Esophagus (tissue), 2 donors: ENCODE measurements around the gene MT2A. TPM values are rescaled to one million over a fixed set of nuclear protein-coding genes. Genes with fewer than 3 reads are reported as not detected.

ENCODE experiments used
- H3K27ac ChIP-seq, 2 donors: one replicate each; pipeline ENCODE4 v1.5.1; 2013; ENCODE audit warnings: low read depth in 2 of 2, mild to moderate bottlenecking in 2 of 2, inconsistent platforms in 1 of 2, low read length in 1 of 2, moderate library complexity in 1 of 2
- H3K27me3 ChIP-seq, 2 donors: one replicate each; pipeline ENCODE4 v1.6.1; 2013; ENCODE audit warnings: low read length in 2 of 2, control low read depth in 1 of 2, mild to moderate bottlenecking in 1 of 2; ENCODE audit not compliant: insufficient read depth in 2 of 2, control insufficient read depth in 1 of 2
- H3K36me3 ChIP-seq, 2 donors: one replicate each; pipeline ENCODE4 v1.6.1; 2013; ENCODE audit warnings: low read length in 1 of 2; ENCODE audit not compliant: control insufficient read depth in 2 of 2, insufficient read depth in 2 of 2
- H3K4me1 ChIP-seq, 2 donors: one replicate each; pipeline ENCODE4 v1.6.1; 2013; ENCODE audit warnings: low read length in 1 of 2; ENCODE audit not compliant: control insufficient read depth in 2 of 2, insufficient read depth in 2 of 2
- H3K4me3 ChIP-seq, 2 donors: one replicate each; pipeline ENCODE4 v1.5.1; 2013; ENCODE audit warnings: low read length in 2 of 2, mild to moderate bottlenecking in 2 of 2, low read depth in 1 of 2, moderate library complexity in 1 of 2
- H3K9me3 ChIP-seq, 2 donors: one replicate each; pipeline ENCODE4 v1.6.1; 2013; ENCODE audit warnings: mild to moderate bottlenecking in 2 of 2, low read depth in 1 of 2, low read length in 1 of 2, moderate library complexity in 1 of 2; ENCODE audit not compliant: control insufficient read depth in 2 of 2, insufficient read depth in 1 of 2
- WGBS, 2 donors: extraction: QIAGEN DNeasy Blood & Tissue Kit; methylation state at CpG; one replicate each; pipeline ENCODE4 v1.1.7; 2013; 5-methylcytosine and 5-hydroxymethylcytosine counted together
- polyA plus RNA-seq, 2 donors: library from polyadenylated mRNA; stranded (reverse); fragments of 200-250 nt; gene quantifications; one replicate each; pipeline ENCODE4 v1.2.3, GENCODE V29; 2013
- donor health status: healthy with polysubstance abuse.
- donor health status: Bipolar disorder and iron deficiency.

MT2A gene
- polyA plus RNA-seq, 2 donors, result 264 to 473 TPM

- peaks cover 7 to 8% of the 10 kb centered on the region in 2 donors for H3K4me1 ChIP-seq
- no peaks in the 10 kb centered on the region for H3K36me3 ChIP-seq
- WGBS, 2 donors, result 90 to 94% methylated on average over 6 of the region's 6 CpGs
- H3K9me3 ChIP-seq, result peaks cover 0 to 2% of the 10 kb centered on the region in 2 donors
- H3K4me3 ChIP-seq, result no peak overlapping the region
- H3K27me3 ChIP-seq, result peaks cover 0 to 6% of the 10 kb centered on the region in 2 donors
- H3K27ac ChIP-seq, result no peak overlapping the region
These were observed 14.7 kb upstream of the MT2A start for GRCh38 chr16:56593573-56594291.

- no peak overlapping the region for H3K4me3 ChIP-seq
These were observed 14.1 kb upstream of the MT2A start for GRCh38 chr16:56594292-56594619.

GRCh38 chr16:56600398-56600999, 7.9 kb upstream of the MT2A start:
- H3K27ac ChIP-seq, result no peak overlapping the region
- no peaks in the 10 kb centered on the region for H3K36me3 ChIP-seq
- H3K4me3 ChIP-seq, result no peak overlapping the region
- H3K4me1 ChIP-seq, result no peaks in the 10 kb centered on the region
- H3K9me3 ChIP-seq, result no peaks in the 10 kb centered on the region
- WGBS, 2 donors, result 26 to 34% methylated on average over 8 of the region's 8 CpGs
- no peaks in the 10 kb centered on the region for H3K27me3 ChIP-seq

More at GRCh38 chr16:56594292-56594619, 14.1 kb upstream of the MT2A start:
- H3K27me3 ChIP-seq, result peaks cover 0 to 5% of the 10 kb centered on the region in 2 donors
- 90 to 91% methylated on average over 5 of the region's 5 CpGs for WGBS, 2 donors
- no peak overlapping the region for H3K27ac ChIP-seq
- peaks cover 0 to 2% of the 10 kb centered on the region in 2 donors for H3K9me3 ChIP-seq
- H3K36me3 ChIP-seq, result no peaks in the 10 kb centered on the region
- H3K4me1 ChIP-seq, result peaks cover 3 to 5% of the 10 kb centered on the region in 2 donors

GRCh38 chr16:56601325-56601724, 7.1 kb upstream of the MT2A start:
- no peaks in the 10 kb centered on the region for H3K9me3 ChIP-seq
- H3K4me3 ChIP-seq, result no peak overlapping the region
- H3K4me1 ChIP-seq, result peaks cover 0 to 2% of the 10 kb centered on the region in 2 donors
- 76% methylated on average over 9 of the region's 9 CpGs for WGBS, 2 donors
- H3K36me3 ChIP-seq, result no peaks in the 10 kb centered on the region
- no peaks in the 10 kb centered on the region for H3K27me3 ChIP-seq
- no peak overlapping the region for H3K27ac ChIP-seq

GRCh38 chr16:56603589-56603988, 4.8 kb upstream of the MT2A start:
- Histone ChIP-seq H3K36me3 (no peaks in the 10 kb centered on the region), H3K9me3 (no peaks in the 10 kb centered on the region), H3K4me1 (peaks cover 0 to 15% of the 10 kb centered on the region in 2 donors), H3K27ac (no peak overlapping the region), H3K27me3 (no peaks in the 10 kb centered on the region), H3K4me3 (no peak overlapping the region)
- 38 to 68% methylated on average over 4 of the region's 4 CpGs for WGBS, 2 donors

GRCh38 chr16:56604966-56605365, 3.4 kb upstream of the MT2A start:
- 91 to 93% methylated on average over 4 of the region's 4 CpGs for WGBS, 2 donors
- H3K27me3 ChIP-seq, result no peaks in the 10 kb centered on the region
- no peaks in the 10 kb centered on the region for H3K36me3 ChIP-seq
- no peaks in the 10 kb centered on the region for H3K9me3 ChIP-seq
- H3K27ac ChIP-seq, result no peak overlapping the region
- peaks cover 0 to 16% of the 10 kb centered on the region in 2 donors for H3K4me1 ChIP-seq
- no peak overlapping the region for H3K4me3 ChIP-seq

- Histone ChIP-seq H3K27ac (peak overlapping the region; percentile 93 to 97), H3K9me3 (no peaks in the 10 kb centered on the region), H3K4me3 (no peak overlapping the region), H3K27me3 (no peaks in the 10 kb centered on the region), H3K36me3 (no peaks in the 10 kb centered on the region), H3K4me1 (peaks cover 0 to 20% of the 10 kb centered on the region in 2 donors)
- WGBS, 2 donors, result 50 to 71% methylated on average over 1 of the region's 1 CpG
These were observed 2.9 kb upstream of the MT2A start for GRCh38 chr16:56605475-56605874.

- 31 to 42% methylated on average over 3 of the region's 3 CpGs for WGBS, 2 donors
- Histone ChIP-seq H3K9me3 (no peaks in the 10 kb centered on the region), H3K36me3 (no peaks in the 10 kb centered on the region), H3K4me1 (peaks cover 0 to 22% of the 10 kb centered on the region in 2 donors), H3K27ac (peak overlapping the region; percentile 93 to 97), H3K27me3 (no peaks in the 10 kb centered on the region), H3K4me3 (no peak overlapping the region)
These were observed 2.3 kb upstream of the MT2A start for GRCh38 chr16:56606071-56606475.

GRCh38 chr16:56606476-56607108, 1.8 kb upstream of the MT2A start:
- H3K4me3 ChIP-seq, result no peak overlapping the region
- peaks cover 0 to 27% of the 10 kb centered on the region in 2 donors for H3K4me1 ChIP-seq
- H3K36me3 ChIP-seq, result no peaks in the 10 kb centered on the region
- no peaks in the 10 kb centered on the region for H3K9me3 ChIP-seq
- no peaks in the 10 kb centered on the region for H3K27me3 ChIP-seq
- peak overlapping the region; percentile 93 to 97 for H3K27ac ChIP-seq
- WGBS, 2 donors, result 27 to 32% methylated on average over 8 of the region's 8 CpGs
